22Rv1 (cell line): ENCODE data around the gene HIVEP2.

Source experiments
- ZFX ChIP-seq: fragments of 450-650 bp; IDR thresholded peaks from 2 replicates; pipeline ENCODE4 v1.6.1; 2017; ENCODE audit warnings: antibody characterized with exemption, borderline replicate concordance
- TF ChIP-seq, protein P1 (sequence below): fragments of 450-650 bp; IDR thresholded peaks from 2 replicates; pipeline ENCODE4 v1.5.1; 2017; ENCODE audit warnings: mild to moderate bottlenecking

DNA sequence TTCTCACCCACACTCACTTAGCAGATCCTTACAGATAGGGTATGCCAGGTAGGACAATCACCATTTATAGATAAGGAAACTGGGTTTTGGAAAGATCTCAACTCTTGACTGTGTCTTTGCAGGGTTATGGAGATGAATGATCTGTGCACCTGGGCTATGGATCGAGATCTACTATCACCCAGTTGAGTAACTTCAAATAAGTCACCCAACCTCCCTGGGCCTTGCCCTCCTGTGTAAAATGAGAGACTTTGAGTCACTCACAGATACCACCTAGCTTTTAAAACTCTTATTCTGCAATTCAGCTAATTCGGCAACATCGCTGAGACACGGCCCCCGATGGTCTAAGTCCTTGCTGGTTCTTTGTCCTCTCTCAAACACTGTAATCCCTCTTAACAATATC is 53.5 kb downstream of the HIVEP2 start:
- TF ChIP-seq, protein P1, sequence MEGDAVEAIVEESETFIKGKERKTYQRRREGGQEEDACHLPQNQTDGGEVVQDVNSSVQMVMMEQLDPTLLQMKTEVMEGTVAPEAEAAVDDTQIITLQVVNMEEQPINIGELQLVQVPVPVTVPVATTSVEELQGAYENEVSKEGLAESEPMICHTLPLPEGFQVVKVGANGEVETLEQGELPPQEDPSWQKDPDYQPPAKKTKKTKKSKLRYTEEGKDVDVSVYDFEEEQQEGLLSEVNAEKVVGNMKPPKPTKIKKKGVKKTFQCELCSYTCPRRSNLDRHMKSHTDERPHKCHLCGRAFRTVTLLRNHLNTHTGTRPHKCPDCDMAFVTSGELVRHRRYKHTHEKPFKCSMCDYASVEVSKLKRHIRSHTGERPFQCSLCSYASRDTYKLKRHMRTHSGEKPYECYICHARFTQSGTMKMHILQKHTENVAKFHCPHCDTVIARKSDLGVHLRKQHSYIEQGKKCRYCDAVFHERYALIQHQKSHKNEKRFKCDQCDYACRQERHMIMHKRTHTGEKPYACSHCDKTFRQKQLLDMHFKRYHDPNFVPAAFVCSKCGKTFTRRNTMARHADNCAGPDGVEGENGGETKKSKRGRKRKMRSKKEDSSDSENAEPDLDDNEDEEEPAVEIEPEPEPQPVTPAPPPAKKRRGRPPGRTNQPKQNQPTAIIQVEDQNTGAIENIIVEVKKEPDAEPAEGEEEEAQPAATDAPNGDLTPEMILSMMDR: no peak
- no peak for TF ChIP-seq ZFX
